HG02571 (cell line): Measurements from ENCODE around the gene RPRD1A.
"Not testable (repeated sequence)": the region's sequence is repeated elsewhere in the genome, so short reads cannot be mapped to it uniquely, and the experiment has no call there.

ENCODE experiments used
- ATAC-seq: cut with Tn5 transposase; IDR thresholded peaks from one replicate; pipeline ENCODE4 v1.9.1; 2021; ENCODE audit warnings: mild to moderate bottlenecking, moderate library complexity; ENCODE audit not compliant: unreplicated experiment

Gene RPRD1A

GRCh38 chr18:36067055-36067957 lies at the start of gene RPRD1A:
RPRD1A (minus strand) TSS chr18:36067559; CDS start chr18:36067404, 155 bp downstream.
- ATAC-seq: peak; percentile 93

GRCh38 chr18:36116771-36117170 lies 49.4 kb upstream of the RPRD1A start:
- not testable (repeated sequence) for ATAC-seq

GRCh38 chr18:36114738-36115137 lies 47.4 kb upstream of the RPRD1A start:
- no peak for ATAC-seq

GRCh38 chr18:36114251-36114650 lies 46.9 kb upstream of the RPRD1A start:
- no peak for ATAC-seq

- no peak for ATAC-seq
Observed at GRCh38 chr18:36112302-36112701, 44.9 kb upstream of the RPRD1A start.

GRCh38 chr18:36109737-36110136 lies 42.4 kb upstream of the RPRD1A start:
- ATAC-seq: no peak

- no peak for ATAC-seq
Observed at GRCh38 chr18:36108601-36109000, 41.2 kb upstream of the RPRD1A start.

GRCh38 chr18:36108196-36108595 lies 40.8 kb upstream of the RPRD1A start:
- no peak for ATAC-seq

GRCh38 chr18:36107477-36107876 lies 40.1 kb upstream of the RPRD1A start:
- ATAC-seq: no peak

GRCh38 chr18:36104749-36105148 lies 37.4 kb upstream of the RPRD1A start:
- ATAC-seq: no peak

- no peak for ATAC-seq
Observed at GRCh38 chr18:36101943-36102342, 34.6 kb upstream of the RPRD1A start.

GRCh38 chr18:36099311-36099710 lies 32.0 kb upstream of the RPRD1A start:
- no peak for ATAC-seq

GRCh38 chr18:36096955-36097354 lies 29.6 kb upstream of the RPRD1A start:
- ATAC-seq: no peak

GRCh38 chr18:36095936-36096519 lies 28.7 kb upstream of the RPRD1A start:
- no peak for ATAC-seq

- ATAC-seq: no peak
Observed at GRCh38 chr18:36094431-36094830, 27.1 kb upstream of the RPRD1A start.

- ATAC-seq: not testable (repeated sequence)
Observed at GRCh38 chr18:36092116-36092515, 24.8 kb upstream of the RPRD1A start.

- ATAC-seq: no peak
Observed at GRCh38 chr18:36089001-36089400, 21.6 kb upstream of the RPRD1A start.

GRCh38 chr18:36088256-36088655 lies 20.9 kb upstream of the RPRD1A start:
- ATAC-seq: no peak

- no peak for ATAC-seq
Observed at GRCh38 chr18:36086186-36086585, 18.8 kb upstream of the RPRD1A start.

- ATAC-seq: no peak
Observed at GRCh38 chr18:36085195-36085594, 17.8 kb upstream of the RPRD1A start.

- no peak for ATAC-seq
Observed at GRCh38 chr18:36083729-36084128, 16.4 kb upstream of the RPRD1A start.

- not testable (repeated sequence) for ATAC-seq
Observed at GRCh38 chr18:36081118-36081517, 13.8 kb upstream of the RPRD1A start.
